ENCODE results near the gene PIP5K1C. TPM values are rescaled to one million over a fixed set of nuclear protein-coding genes. Genes with fewer than 3 reads are reported as not detected.

PIP5K1C gene
- total RNA-seq, 1 experiment from 2014 or later: 5.3 TPM

GRCh38 chr19:3619631-3620012, 80.6 kb downstream of the PIP5K1C start:
- in situ Hi-C loops (cut with HindIII; ENCODE audit: low sequenced_read_pairs): loop anchor here (5.0 kb wide), 1 partner anchor 42 kb away; no protein-coding TSS in a partner anchor
- no peak for DNase-seq (ENCODE audit: low spot score)

- in situ Hi-C loops (cut with HindIII; ENCODE audit: low sequenced_read_pairs): no loop called here
- no peak for DNase-seq (ENCODE audit: low spot score)
Measured at GRCh38 chr19:3618811-3619630, 81.2 kb downstream of the PIP5K1C start.

- in situ Hi-C loops (cut with HindIII; ENCODE audit: low sequenced_read_pairs): no loop called here
- DNase-seq (ENCODE audit: low spot score): no peak
Measured at GRCh38 chr19:3618144-3618810, 82.0 kb downstream of the PIP5K1C start.

GRCh38 chr19:3617463-3617862, 82.8 kb downstream of the PIP5K1C start:
- in situ Hi-C loops (cut with HindIII; ENCODE audit: low sequenced_read_pairs): no loop called here
- DNase-seq (ENCODE audit: low spot score): no peak

- no peak for DNase-seq (ENCODE audit: low spot score)
- in situ Hi-C loops (cut with HindIII; ENCODE audit: low sequenced_read_pairs): no loop called here
Measured at GRCh38 chr19:3615524-3616135, 84.6 kb downstream of the PIP5K1C start.

- DNase-seq (ENCODE audit: low spot score): no peak
- in situ Hi-C loops (cut with HindIII; ENCODE audit: low sequenced_read_pairs): no loop called here
Measured at GRCh38 chr19:3614858-3615505, 85.3 kb downstream of the PIP5K1C start.

- in situ Hi-C loops (cut with HindIII; ENCODE audit: low sequenced_read_pairs): no loop called here
Measured at GRCh38 chr19:3613818-3614661, 86.2 kb downstream of the PIP5K1C start.

GRCh38 chr19:3612901-3613741, 87.1 kb downstream of the PIP5K1C start:
- no peak for DNase-seq (ENCODE audit: low spot score)
- in situ Hi-C loops (cut with HindIII; ENCODE audit: low sequenced_read_pairs): no loop called here

More at GRCh38 chr19:3613818-3614661, 86.2 kb downstream of the PIP5K1C start:
- DNase-seq (ENCODE audit: low spot score): no peak

GRCh38 chr19:3612330-3612729, 87.9 kb downstream of the PIP5K1C start:
- in situ Hi-C loops (cut with HindIII; ENCODE audit: low sequenced_read_pairs): no loop called here
- DNase-seq (ENCODE audit: low spot score): no peak

- in situ Hi-C loops (cut with HindIII; ENCODE audit: low sequenced_read_pairs): no loop called here
- no peak for DNase-seq (ENCODE audit: low spot score)
Measured at GRCh38 chr19:3611841-3612240, 88.4 kb downstream of the PIP5K1C start.

GRCh38 chr19:3610745-3611717, 89.2 kb downstream of the PIP5K1C start:
- DNase-seq (ENCODE audit: low spot score): no peak
- in situ Hi-C loops (cut with HindIII; ENCODE audit: low sequenced_read_pairs): no loop called here

- in situ Hi-C loops (cut with HindIII; ENCODE audit: low sequenced_read_pairs): no loop called here
- DNase-seq (ENCODE audit: low spot score): no peak
Measured at GRCh38 chr19:3609779-3610719, 90.2 kb downstream of the PIP5K1C start.

GRCh38 chr19:3608750-3609322, 91.4 kb downstream of the PIP5K1C start:
- no peak for DNase-seq (ENCODE audit: low spot score)
- in situ Hi-C loops (cut with HindIII; ENCODE audit: low sequenced_read_pairs): no loop called here

- DNase-seq (ENCODE audit: low spot score): no peak
- in situ Hi-C loops (cut with HindIII; ENCODE audit: low sequenced_read_pairs): no loop called here
Measured at GRCh38 chr19:3608079-3608641, 92.1 kb downstream of the PIP5K1C start.

Data from G401 (cell line).